HEK293 (cell line): ENCODE results near the gene LZTR1.

ENCODE experiments used
- CTCF ChIP-seq: fragments of 450-650 bp; formaldehyde crosslinking; IDR thresholded peaks from 2 replicates; pipeline ENCODE4 v1.5.1; 2016; ENCODE audit warnings: missing biosample characterization, missing genetic modification characterization
- PRDM1 ChIP-seq: fragments of 450-650 bp; formaldehyde crosslinking; IDR thresholded peaks from 2 replicates; pipeline ENCODE4; 2016; ENCODE audit warnings: missing biosample characterization, missing genetic modification characterization
- ZNF629 ChIP-seq: fragments of 450-650 bp; formaldehyde crosslinking; IDR thresholded peaks from 2 replicates; pipeline ENCODE4 v1.5.1; 2017; ENCODE audit warnings: missing biosample characterization, missing genetic modification characterization
- ZNF707 ChIP-seq: fragments of 450-650 bp; formaldehyde crosslinking; IDR thresholded peaks from 2 replicates; pipeline ENCODE4 v1.5.1; 2016; ENCODE audit warnings: missing biosample characterization, missing genetic modification characterization
- TF ChIP-seq, protein P1 (sequence below): fragments of 450-650 bp; formaldehyde crosslinking; IDR thresholded peaks from 2 replicates; pipeline ENCODE4 v1.5.1; 2016; ENCODE audit warnings: missing biosample characterization, missing genetic modification characterization
- TF ChIP-seq, protein P2 (sequence below): fragments of 450-650 bp; formaldehyde crosslinking; IDR thresholded peaks from 2 replicates; pipeline ENCODE4 v1.5.1; 2016; ENCODE audit warnings: missing biosample characterization, missing genetic modification characterization, low read depth

DNA sequence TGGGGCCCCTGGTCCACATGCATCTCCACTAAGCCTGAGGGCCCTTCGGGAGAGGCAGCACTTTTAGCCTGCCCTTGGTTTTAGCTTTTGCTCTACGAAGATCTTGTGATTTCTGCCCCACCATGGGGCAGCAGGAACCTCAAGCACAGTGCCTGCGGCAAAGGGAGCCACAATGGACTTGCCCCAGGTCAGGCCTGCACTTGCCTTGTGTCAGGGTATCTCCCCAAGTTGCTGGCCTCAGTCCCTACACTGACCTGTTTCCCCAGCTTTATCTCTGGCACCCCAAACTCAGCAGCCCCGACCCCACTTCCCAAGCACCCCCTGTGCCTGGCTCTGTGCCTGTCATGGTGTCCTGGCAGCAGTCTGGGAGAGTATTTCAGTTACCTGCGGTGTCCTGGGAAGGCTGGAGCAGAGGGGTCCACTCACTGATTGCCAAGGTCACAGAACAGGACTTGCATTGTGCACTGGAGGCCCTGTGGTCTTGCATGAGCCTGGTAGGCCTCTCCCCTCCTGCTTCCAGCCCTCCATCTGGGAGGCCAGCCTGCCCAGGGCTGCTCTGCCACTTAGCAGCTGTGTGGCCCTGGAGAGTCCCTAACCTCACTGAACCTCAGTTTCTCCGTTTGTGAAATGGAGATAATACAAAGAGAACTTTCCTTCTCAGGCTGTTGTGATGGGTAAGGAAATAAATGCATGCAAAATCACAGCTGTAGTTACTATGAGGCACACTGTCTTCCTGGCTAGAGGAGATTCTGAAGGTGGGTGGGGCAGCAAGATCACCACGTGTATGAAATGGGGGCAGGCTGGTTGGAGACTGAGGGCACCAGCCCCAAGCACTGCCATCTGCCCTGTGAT lies 18.7 kb upstream of the LZTR1 start:
- TF ChIP-seq, protein P1, sequence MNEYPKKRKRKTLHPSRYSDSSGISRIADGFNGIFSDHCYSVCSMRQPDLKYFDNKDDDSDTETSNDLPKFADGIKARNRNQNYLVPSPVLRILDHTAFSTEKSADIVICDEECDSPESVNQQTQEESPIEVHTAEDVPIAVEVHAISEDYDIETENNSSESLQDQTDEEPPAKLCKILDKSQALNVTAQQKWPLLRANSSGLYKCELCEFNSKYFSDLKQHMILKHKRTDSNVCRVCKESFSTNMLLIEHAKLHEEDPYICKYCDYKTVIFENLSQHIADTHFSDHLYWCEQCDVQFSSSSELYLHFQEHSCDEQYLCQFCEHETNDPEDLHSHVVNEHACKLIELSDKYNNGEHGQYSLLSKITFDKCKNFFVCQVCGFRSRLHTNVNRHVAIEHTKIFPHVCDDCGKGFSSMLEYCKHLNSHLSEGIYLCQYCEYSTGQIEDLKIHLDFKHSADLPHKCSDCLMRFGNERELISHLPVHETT (tag by site-specific recombination): no peak
- TF ChIP-seq, protein P2, sequence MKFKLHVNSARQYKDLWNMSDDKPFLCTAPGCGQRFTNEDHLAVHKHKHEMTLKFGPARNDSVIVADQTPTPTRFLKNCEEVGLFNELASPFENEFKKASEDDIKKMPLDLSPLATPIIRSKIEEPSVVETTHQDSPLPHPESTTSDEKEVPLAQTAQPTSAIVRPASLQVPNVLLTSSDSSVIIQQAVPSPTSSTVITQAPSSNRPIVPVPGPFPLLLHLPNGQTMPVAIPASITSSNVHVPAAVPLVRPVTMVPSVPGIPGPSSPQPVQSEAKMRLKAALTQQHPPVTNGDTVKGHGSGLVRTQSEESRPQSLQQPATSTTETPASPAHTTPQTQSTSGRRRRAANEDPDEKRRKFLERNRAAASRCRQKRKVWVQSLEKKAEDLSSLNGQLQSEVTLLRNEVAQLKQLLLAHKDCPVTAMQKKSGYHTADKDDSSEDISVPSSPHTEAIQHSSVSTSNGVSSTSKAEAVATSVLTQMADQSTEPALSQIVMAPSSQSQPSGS (tag by site-specific recombination): no peak
- TF ChIP-seq PRDM1 (tag by site-specific recombination) (no peak), ZNF707 (no peak), ZNF629 (no peak), CTCF (tag by site-specific recombination) (no peak)
